Activated T-cell treated with anti-CD3 and anti-CD28 coated beads for 24 hours (primary cell): Measurements from ENCODE around the gene ZBTB40.

ENCODE experiments used
- DNase-seq: peaks from one replicate; pipeline ENCODE4 v3.0.0-alpha.2; 2020; ENCODE audit warnings: low read depth

ZBTB40 gene

DNA sequence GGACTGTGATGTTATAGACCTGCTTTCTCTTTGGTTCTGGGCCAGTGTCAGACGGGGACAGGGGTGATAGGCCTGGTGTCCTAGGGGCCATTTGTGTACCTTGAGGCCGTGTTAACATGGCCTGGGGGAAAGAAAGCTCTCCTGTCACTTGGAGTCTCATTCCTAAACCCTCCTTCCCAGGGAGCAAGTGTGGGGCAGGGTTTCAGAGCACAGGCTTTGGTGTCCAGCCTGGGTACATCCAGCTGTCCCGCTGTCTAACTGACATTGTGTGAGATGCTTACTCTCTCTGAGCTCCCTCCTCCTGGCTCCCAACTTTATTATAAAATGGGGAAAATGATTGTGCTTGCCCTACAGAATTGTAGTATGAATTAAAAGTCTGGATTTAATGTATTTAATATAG is 79.1 kb downstream of the ZBTB40 start:
- DNase-seq = no peak

GRCh38 chr1:22531251-22531650 is 79.6 kb downstream of the ZBTB40 start:
- DNase-seq = no peak

DNA sequence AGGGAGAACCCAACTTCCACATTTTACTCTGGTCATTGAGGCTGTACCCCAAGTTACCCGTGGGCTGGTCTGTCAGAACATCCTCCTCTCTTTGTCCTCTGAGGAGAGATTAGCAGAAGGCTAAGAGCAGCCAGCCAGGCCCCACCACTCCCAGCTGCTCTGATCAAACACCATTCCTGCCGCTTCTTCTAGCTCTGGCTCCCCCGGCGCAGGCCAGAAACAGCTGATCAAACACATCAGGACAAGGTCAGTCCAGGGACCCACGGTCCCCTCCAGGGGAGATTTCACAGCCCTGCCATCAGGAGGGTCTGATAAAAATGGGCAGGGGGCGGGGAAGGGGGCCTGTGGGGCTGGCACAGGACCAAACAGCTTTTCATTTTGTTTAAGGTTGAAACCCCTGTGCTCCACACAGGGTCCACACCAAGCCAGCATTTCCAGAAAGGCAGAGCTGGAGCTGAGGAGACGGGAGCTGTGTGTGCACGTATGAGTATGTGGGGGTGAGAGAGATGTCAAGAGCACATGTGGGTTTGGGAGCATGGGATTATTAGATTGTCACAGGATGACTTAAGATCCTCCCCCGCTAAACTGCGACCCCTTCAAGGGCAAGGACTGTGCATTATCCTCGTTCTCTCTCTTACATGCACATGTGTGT is 81.7 kb downstream of the ZBTB40 start:
- DNase-seq = no peak

GRCh38 chr1:22534951-22535350 is 83.3 kb downstream of the ZBTB40 start:
- no peak for DNase-seq

- no peak for DNase-seq
These were observed 83.7 kb downstream of the ZBTB40 start for GRCh38 chr1:22535399-22535798.

- DNase-seq = no peak
These were observed 84.9 kb downstream of the ZBTB40 start for GRCh38 chr1:22536506-22536905.

DNA sequence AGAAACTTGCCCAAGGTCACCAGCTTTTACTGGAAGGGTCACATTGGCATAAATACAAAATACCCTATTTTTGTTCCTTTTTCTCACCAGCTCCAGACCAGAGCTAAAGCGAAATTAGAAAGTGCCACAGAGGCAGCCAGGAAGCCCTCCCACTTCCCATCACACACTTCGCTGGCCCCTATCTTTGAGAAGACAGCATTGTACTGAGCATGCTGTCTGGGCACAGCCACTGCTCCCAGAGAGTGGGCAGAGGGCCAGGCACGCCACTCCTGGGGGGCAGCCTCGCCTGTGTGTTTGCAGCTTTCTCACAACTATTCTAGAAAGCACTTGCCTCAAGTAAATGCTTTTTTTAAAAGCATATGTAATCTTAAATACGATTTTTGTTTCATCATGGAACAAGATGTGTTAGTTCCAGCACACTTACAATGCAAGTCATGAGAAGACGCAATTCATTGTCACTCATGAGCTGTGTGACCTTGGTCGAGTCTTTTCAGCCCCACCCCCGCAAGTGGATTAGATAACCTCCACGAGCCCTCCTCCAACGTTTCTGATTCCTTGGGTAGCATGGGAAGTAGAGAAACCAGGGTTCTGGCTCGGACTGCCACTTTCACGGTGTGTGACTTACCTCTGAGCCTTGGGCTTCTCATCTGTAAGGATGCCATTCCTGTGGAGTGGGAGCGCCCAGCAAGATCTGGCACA is 85.9 kb downstream of the ZBTB40 start:
- no peak for DNase-seq

DNA sequence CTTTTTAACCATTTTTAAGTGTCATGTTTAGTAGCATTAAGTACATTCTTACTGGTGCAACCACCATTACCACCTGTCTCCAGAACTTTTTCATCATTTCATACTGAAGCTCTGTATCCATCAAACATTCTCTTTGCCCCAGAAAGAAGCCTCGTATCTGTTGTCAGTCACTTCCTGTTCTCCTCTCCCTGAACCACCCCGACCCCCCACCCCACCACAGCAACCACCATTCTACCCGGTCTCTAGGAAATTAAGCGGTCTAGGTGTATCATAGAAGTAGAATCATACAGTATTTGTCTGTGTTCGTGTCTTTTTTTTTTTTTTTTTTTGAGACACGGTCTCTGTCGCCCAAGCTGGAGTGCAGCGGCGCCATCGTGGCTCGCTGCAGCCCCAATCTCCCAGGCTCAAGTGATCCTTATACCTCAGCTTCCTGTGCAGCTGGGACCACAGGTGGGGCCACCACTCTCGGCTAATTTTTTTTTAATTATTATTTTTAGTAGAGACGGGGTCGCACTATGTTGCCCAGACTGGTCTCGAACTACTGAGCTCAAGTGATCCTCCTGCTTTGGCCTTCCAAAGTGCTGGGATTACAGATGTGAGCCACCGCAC is 88.0 kb downstream of the ZBTB40 start:
- no peak for DNase-seq

DNA sequence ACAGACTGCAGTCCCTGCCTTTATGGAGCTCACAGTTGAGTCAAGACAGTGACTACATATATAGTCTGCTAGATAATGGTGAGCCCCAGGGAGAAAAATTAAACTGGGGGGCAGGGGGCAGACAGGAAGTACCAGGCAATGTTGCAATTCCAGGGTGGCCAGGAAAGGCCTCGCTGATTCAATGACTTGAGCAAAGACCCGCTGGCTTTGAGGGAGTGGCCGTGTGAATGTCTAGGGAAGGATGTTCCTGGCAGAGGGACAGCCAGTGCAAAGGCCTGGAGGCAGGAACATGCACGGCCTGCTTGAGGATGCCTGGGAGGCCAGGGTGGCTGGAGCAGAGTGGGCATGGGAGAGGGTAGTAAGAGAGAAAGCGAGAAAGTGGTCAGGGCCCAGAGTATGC is 88.7 kb downstream of the ZBTB40 start:
- DNase-seq = no peak

DNA sequence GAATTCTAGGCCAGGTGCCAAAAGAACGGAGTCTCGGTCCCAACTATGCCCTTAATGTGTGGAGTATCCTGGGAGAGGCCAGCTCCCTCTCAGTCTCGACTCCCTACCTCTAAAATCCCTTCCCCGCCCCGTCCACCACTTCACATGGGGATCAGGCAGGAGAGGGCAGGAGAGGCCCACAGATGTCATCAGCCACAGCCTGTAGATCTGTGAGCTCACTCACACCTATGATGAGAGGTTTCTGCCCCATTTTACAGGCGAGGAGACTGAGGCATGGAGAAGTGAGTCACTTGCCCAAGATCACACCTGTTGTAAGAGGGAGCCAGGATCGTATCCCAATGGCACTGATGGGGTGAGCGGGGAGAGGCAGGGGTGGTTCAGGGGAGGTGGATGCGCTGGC is 91.2 kb downstream of the ZBTB40 start:
- DNase-seq = no peak

- no peak for DNase-seq
These were observed 92.0 kb downstream of the ZBTB40 start for GRCh38 chr1:22543679-22544078.

DNA sequence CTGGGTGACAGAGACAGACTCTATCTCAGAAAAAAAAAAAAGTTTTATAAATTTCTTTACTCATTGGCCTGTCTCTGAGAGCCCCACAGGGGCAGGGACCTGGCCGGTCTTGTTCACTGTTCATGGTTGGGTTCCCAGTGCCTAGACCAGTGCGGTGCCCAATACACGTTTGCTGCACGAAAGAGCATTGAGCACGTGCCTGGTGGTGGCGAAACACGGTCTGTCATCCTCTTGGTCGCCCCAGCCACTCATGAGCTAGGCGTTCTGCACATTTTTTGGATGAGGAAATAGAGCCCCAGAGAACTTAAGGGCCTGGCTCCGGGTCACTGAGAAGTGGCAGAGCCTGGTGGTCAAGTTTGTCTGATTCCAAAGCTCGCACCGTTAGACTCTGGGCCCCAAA is 93.0 kb downstream of the ZBTB40 start:
- no peak for DNase-seq

DNA sequence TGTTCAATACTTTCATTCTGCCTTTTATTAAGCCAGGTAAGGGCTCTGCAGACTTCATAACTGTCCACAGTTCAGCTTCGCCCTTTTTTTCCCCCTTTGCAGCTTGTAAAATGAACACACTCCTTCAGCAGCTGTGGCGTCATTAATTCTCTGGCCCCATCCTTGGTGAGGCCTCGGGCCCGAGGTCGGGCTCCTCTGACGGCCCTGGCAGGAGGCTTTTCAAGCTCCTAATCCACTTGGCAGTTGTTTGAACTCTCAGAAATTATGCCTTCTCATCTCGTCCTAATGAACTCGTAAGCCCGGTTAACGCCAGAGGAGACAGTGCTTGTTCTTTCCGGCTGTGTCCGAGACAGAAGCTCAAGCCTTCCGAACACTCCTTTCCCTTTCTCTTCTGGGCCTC is 93.5 kb downstream of the ZBTB40 start:
- DNase-seq = no peak

GRCh38 chr1:22547186-22547817 is 95.7 kb downstream of the ZBTB40 start:
- no peak for DNase-seq

- DNase-seq = no peak
These were observed 96.3 kb downstream of the ZBTB40 start for GRCh38 chr1:22547818-22548462.

GRCh38 chr1:22550021-22550420 is 98.4 kb downstream of the ZBTB40 start:
- no peak for DNase-seq

- DNase-seq = no peak
These were observed 99.9 kb downstream of the ZBTB40 start for GRCh38 chr1:22551591-22551990.

GRCh38 chr1:22552021-22552420 is 100.4 kb downstream of the ZBTB40 start:
- DNase-seq = no peak

GRCh38 chr1:22553104-22553880 is 101.6 kb downstream of the ZBTB40 start:
- DNase-seq = no peak

- no peak for DNase-seq
These were observed 102.4 kb downstream of the ZBTB40 start for GRCh38 chr1:22553991-22554522.

- no peak for DNase-seq
These were observed 103.7 kb downstream of the ZBTB40 start for GRCh38 chr1:22555371-22555656.
